ENCODE data around the gene CYLD.

CYLD gene

GRCh38 chr16:50776037-50776436 lies 34.2 kb downstream of the CYLD start:
- in situ Hi-C loops (cut with HindIII; ENCODE audit: low sequenced_read_pairs): no loop called here

GRCh38 chr16:50778284-50779163 lies 36.6 kb downstream of the CYLD start:
- in situ Hi-C loops (cut with HindIII; ENCODE audit: low sequenced_read_pairs): no loop called here

- in situ Hi-C loops (cut with HindIII; ENCODE audit: low sequenced_read_pairs): no loop called here
Observed at GRCh38 chr16:50781043-50781442, 39.2 kb downstream of the CYLD start.

GRCh38 chr16:50781518-50781917 lies 39.6 kb downstream of the CYLD start:
- in situ Hi-C loops (cut with HindIII; ENCODE audit: low sequenced_read_pairs): no loop called here

GRCh38 chr16:50789757-50790156 lies 47.9 kb downstream of the CYLD start:
- in situ Hi-C loops (cut with HindIII; ENCODE audit: low sequenced_read_pairs): no loop called here

- in situ Hi-C loops (cut with HindIII; ENCODE audit: low sequenced_read_pairs): no loop called here
Observed at GRCh38 chr16:50791522-50791921, 49.6 kb downstream of the CYLD start.

GRCh38 chr16:50796829-50797228 lies 54.9 kb downstream of the CYLD start:
- in situ Hi-C loops (cut with HindIII; ENCODE audit: low sequenced_read_pairs): no loop called here

GRCh38 chr16:50797456-50797855 lies 55.6 kb downstream of the CYLD start:
- in situ Hi-C loops (cut with HindIII; ENCODE audit: low sequenced_read_pairs): no loop called here

GRCh38 chr16:50800074-50800473 lies 58.2 kb downstream of the CYLD start:
- in situ Hi-C loops (cut with HindIII; ENCODE audit: low sequenced_read_pairs): no loop called here

GRCh38 chr16:50801036-50801435 lies 59.1 kb downstream of the CYLD start:
- in situ Hi-C loops (cut with HindIII; ENCODE audit: low sequenced_read_pairs): no loop called here

GRCh38 chr16:50802000-50802399 lies 60.1 kb downstream of the CYLD start:
- in situ Hi-C loops (cut with HindIII; ENCODE audit: low sequenced_read_pairs): no loop called here

- in situ Hi-C loops (cut with HindIII; ENCODE audit: low sequenced_read_pairs): no loop called here
Observed at GRCh38 chr16:50802961-50803360, 61.1 kb downstream of the CYLD start.

GRCh38 chr16:50804290-50804907 lies 62.5 kb downstream of the CYLD start:
- in situ Hi-C loops (cut with HindIII; ENCODE audit: low sequenced_read_pairs): no loop called here

GRCh38 chr16:50806099-50807062 lies 64.5 kb downstream of the CYLD start:
- in situ Hi-C loops (cut with HindIII; ENCODE audit: low sequenced_read_pairs): no loop called here

- in situ Hi-C loops (cut with HindIII; ENCODE audit: low sequenced_read_pairs): no loop called here
Observed at GRCh38 chr16:50808929-50809538, 67.1 kb downstream of the CYLD start.

- in situ Hi-C loops (cut with HindIII; ENCODE audit: low sequenced_read_pairs): no loop called here
Observed at GRCh38 chr16:50809561-50809960, 67.7 kb downstream of the CYLD start.

- in situ Hi-C loops (cut with HindIII; ENCODE audit: low sequenced_read_pairs): no loop called here
Observed at GRCh38 chr16:50810241-50810965, 68.5 kb downstream of the CYLD start.

- in situ Hi-C loops (cut with HindIII; ENCODE audit: low sequenced_read_pairs): no loop called here
Observed at GRCh38 chr16:50812046-50812445, 70.2 kb downstream of the CYLD start.

- in situ Hi-C loops (cut with HindIII; ENCODE audit: low sequenced_read_pairs): no loop called here
Observed at GRCh38 chr16:50812876-50813466, 71.1 kb downstream of the CYLD start.

- in situ Hi-C loops (cut with HindIII; ENCODE audit: low sequenced_read_pairs): no loop called here
Observed at GRCh38 chr16:50814052-50814451, 72.2 kb downstream of the CYLD start.
